Adipocyte (in vitro differentiated cells): ENCODE data around the gene SERPINH1.

Experiments used
- DNase-seq: peaks from one replicate; pipeline ENCODE4 v3.0.0-alpha.2; 2015; ENCODE audit warnings: low read depth
- H3K27me3 ChIP-seq: replicated peaks from 2 replicates; pipeline ENCODE4 v1.7.0; 2013; ENCODE audit warnings: mild to moderate bottlenecking, low read length, moderate library complexity; ENCODE audit not compliant: control insufficient read depth, insufficient read depth
- H3K36me3 ChIP-seq: 2 replicates; pipeline ENCODE4 v1.7.0; 2013; ENCODE audit warnings: low read length, mild to moderate bottlenecking, moderate library complexity; ENCODE audit not compliant: control insufficient read depth, insufficient read depth, severe bottlenecking
- H3K4me1 ChIP-seq: 2 replicates; pipeline ENCODE4 v1.7.0; 2013; ENCODE audit warnings: mild to moderate bottlenecking, low read length, moderate library complexity; ENCODE audit not compliant: control insufficient read depth, insufficient read depth
- H3K4me3 ChIP-seq: 2 replicates; pipeline ENCODE4 v1.7.0; 2013; ENCODE audit warnings: mild to moderate bottlenecking, low read length, moderate library complexity
- H3K9ac ChIP-seq: 2 replicates; pipeline ENCODE4 v1.7.0; 2013; ENCODE audit warnings: mild to moderate bottlenecking, low read length, moderate library complexity
- H3K9me3 ChIP-seq: 2 replicates; pipeline ENCODE4 v1.7.0; 2013; ENCODE audit warnings: mild to moderate bottlenecking, low read length, moderate library complexity; ENCODE audit not compliant: control insufficient read depth

Gene SERPINH1

GRCh38 chr11:75560644-75561043, 1.4 kb upstream of the SERPINH1 start:
- Histone ChIP-seq H3K4me3 (peak overlapping the region; percentile 93), H3K9me3 (no peaks in the 10 kb centered on the region)

GRCh38 chr11:75561426-75562047, 516 bp upstream of the SERPINH1 start:
- peaks cover 71% of the 10 kb centered on the region for H3K4me1 ChIP-seq
- H3K27me3 ChIP-seq: no peaks in the 10 kb centered on the region
- peak overlapping the region; percentile 99 for H3K9ac ChIP-seq
- H3K36me3 ChIP-seq: peaks cover 15% of the 10 kb centered on the region
- H3K4me3 ChIP-seq: peak overlapping the region; percentile 93
- DNase-seq: no peak
- no peaks in the 10 kb centered on the region for H3K9me3 ChIP-seq

More at GRCh38 chr11:75560644-75561043, 1.4 kb upstream of the SERPINH1 start:
- peak; percentile 56 for DNase-seq
- no peaks in the 10 kb centered on the region for H3K27me3 ChIP-seq
- peaks cover 72% of the 10 kb centered on the region for H3K4me1 ChIP-seq
- peaks cover 7% of the 10 kb centered on the region for H3K36me3 ChIP-seq
- peak overlapping the region; percentile 99 for H3K9ac ChIP-seq

GRCh38 chr11:75562836-75563484, 907 bp downstream of the SERPINH1 start:
- peaks cover 29% of the 10 kb centered on the region for H3K36me3 ChIP-seq
- peak; percentile 63 for DNase-seq
- peaks cover 70% of the 10 kb centered on the region for H3K4me1 ChIP-seq
- no peaks in the 10 kb centered on the region for H3K27me3 ChIP-seq
- H3K9ac ChIP-seq: peak overlapping the region; percentile 99
- peak overlapping the region; percentile 93 for H3K4me3 ChIP-seq
- H3K9me3 ChIP-seq: no peaks in the 10 kb centered on the region

GRCh38 chr11:75563501-75563977, 1.5 kb downstream of the SERPINH1 start:
- Histone ChIP-seq H3K4me1 (peaks cover 71% of the 10 kb centered on the region), H3K4me3 (peak overlapping the region; percentile 93), H3K27me3 (no peaks in the 10 kb centered on the region), H3K9ac (peak overlapping the region; percentile 99), H3K9me3 (no peaks in the 10 kb centered on the region), H3K36me3 (peaks cover 35% of the 10 kb centered on the region)
- DNase-seq: no peak

- DNase-seq: peak; percentile 94
- Histone ChIP-seq H3K4me1 (peaks cover 71% of the 10 kb centered on the region), H3K9ac (peak overlapping the region; percentile 99), H3K27me3 (no peaks in the 10 kb centered on the region), H3K4me3 (peak overlapping the region; percentile 93), H3K9me3 (no peaks in the 10 kb centered on the region), H3K36me3 (peaks cover 40% of the 10 kb centered on the region)
Observed at GRCh38 chr11:75563978-75564552, 2.0 kb downstream of the SERPINH1 start.

GRCh38 chr11:75565221-75565814, 3.3 kb downstream of the SERPINH1 start:
- peak overlapping the region; percentile 93 for H3K4me3 ChIP-seq
- H3K9ac ChIP-seq: peak overlapping the region; percentile 99
- peaks cover 59% of the 10 kb centered on the region for H3K4me1 ChIP-seq
- peak; percentile 79 for DNase-seq
- H3K27me3 ChIP-seq: no peaks in the 10 kb centered on the region
- H3K36me3 ChIP-seq: peaks cover 52% of the 10 kb centered on the region
- H3K9me3 ChIP-seq: no peaks in the 10 kb centered on the region

GRCh38 chr11:75565916-75566762, 4.1 kb downstream of the SERPINH1 start:
- Histone ChIP-seq H3K27me3 (no peaks in the 10 kb centered on the region), H3K9me3 (no peaks in the 10 kb centered on the region), H3K4me3 (peak overlapping the region; percentile 93), H3K36me3 (peaks cover 60% of the 10 kb centered on the region), H3K9ac (peak overlapping the region; percentile 99), H3K4me1 (peaks cover 51% of the 10 kb centered on the region)
- no peak for DNase-seq

- peak overlapping the region; percentile 99 for H3K9ac ChIP-seq
- H3K36me3 ChIP-seq: peaks cover 67% of the 10 kb centered on the region
- H3K4me3 ChIP-seq: peak overlapping the region; percentile 93
- DNase-seq: no peak
- H3K4me1 ChIP-seq: peaks cover 45% of the 10 kb centered on the region
- no peaks in the 10 kb centered on the region for H3K27me3 ChIP-seq
- no peaks in the 10 kb centered on the region for H3K9me3 ChIP-seq
Observed at GRCh38 chr11:75566763-75567279, 4.8 kb downstream of the SERPINH1 start.

GRCh38 chr11:75567971-75568370, 5.9 kb downstream of the SERPINH1 start:
- Histone ChIP-seq H3K27me3 (no peaks in the 10 kb centered on the region), H3K9me3 (no peaks in the 10 kb centered on the region), H3K36me3 (peaks cover 78% of the 10 kb centered on the region), H3K9ac (peak overlapping the region; percentile 99), H3K4me1 (peaks cover 49% of the 10 kb centered on the region), H3K4me3 (peak overlapping the region; percentile 21)
- no peak for DNase-seq

- H3K4me1 ChIP-seq: peaks cover 49% of the 10 kb centered on the region
- peaks cover 86% of the 10 kb centered on the region for H3K36me3 ChIP-seq
- peak overlapping the region; percentile 99 for H3K9ac ChIP-seq
- H3K9me3 ChIP-seq: no peaks in the 10 kb centered on the region
- H3K4me3 ChIP-seq: no peak overlapping the region
- no peak for DNase-seq
- no peaks in the 10 kb centered on the region for H3K27me3 ChIP-seq
Observed at GRCh38 chr11:75568616-75569219, 6.7 kb downstream of the SERPINH1 start.
